ENCODE measurements around the gene WNT3A.

GRCh38 chr1:228004856-228005462 lies 1.8 kb upstream of the WNT3A start:
- no peak for TF ChIP-seq CTCF (conservative IDR thresholded peaks at IDR 0.05; ENCODE audit: low read depth, low read length)
- no peak for TF ChIP-seq EZH2 (IDR thresholded peaks at IDR 0.05; ENCODE audit: borderline replicate concordance, low read depth, low read length, poor library complexity, severe bottlenecking)
